ENCODE measurements around the gene GALNT9.
"Not testable (repeated sequence)": the region's sequence is repeated elsewhere in the genome, so short reads cannot be mapped to it uniquely, and the experiment has no call there.

GALNT9 gene

GRCh38 chr12:132248453-132249167 lies 80.8 kb downstream of the GALNT9 start:
- DNase-seq (ENCODE audit: low spot score): no peak

- DNase-seq (ENCODE audit: low spot score): no peak
Measured at GRCh38 chr12:132247718-132248452, 81.5 kb downstream of the GALNT9 start.

DNA sequence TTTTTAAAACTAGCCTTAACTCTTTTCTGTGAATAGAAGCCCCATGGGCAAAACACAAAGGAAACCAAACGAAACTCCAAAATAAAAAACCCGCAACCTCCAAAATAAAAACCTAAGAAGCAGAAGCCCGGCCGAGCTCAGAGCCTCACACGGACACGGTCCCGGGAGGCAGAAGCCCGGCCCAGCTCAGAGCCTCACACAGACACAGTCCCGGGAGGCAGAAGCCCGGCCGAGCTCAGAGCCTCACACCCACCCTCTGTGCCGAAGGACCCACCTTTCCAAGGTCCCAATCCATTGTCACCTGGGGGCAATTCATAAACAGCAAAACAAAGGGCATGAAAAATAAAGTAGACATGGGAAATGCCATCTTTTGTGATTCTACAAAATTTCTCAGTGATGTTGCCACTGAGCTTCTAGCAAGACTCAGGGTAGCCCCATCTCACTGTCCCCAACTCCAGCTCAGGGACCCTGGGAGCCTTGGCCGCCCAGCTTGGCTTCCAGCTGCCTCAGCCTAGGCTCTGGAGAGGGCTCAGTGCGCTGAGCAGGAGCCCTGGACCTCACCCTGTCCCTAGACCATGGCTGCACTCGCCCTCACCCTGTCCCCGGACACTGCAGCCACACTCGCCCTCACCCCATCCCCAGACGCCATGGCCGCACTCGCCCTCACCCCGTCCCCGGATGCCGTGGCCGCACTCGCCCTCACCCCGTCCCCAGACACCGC lies 82.2 kb downstream of the GALNT9 start:
- no peak for DNase-seq (ENCODE audit: low spot score)

DNA sequence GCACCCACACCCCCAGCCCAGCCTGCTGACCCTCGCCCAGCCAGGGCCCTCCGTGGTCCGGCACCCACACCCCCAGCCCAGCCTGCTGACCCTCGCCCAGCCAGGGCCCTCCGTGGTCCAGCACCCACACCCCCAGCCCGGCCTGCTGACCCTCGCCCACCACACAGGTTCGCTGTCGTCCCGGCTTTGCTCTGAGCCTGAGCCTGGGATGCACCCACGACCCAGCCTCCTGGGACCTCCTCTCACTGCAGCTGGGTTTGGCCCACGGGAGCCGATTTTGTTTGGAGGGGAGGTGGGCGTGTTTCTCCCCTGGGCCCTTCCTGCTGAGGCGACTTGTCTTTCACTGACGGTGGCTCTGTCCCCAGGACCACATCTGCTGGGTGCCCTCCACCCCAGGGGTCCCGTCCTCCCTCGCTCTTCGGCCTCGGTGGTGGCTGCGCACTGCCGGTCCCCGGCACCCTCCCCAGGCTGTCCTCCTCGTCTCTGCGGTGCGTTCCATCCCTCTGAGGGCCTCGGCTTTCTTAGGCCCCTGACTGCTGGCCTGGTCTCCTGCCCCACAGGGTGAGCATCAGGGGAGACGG lies 83.8 kb downstream of the GALNT9 start:
- no peak for DNase-seq (ENCODE audit: low spot score)

- DNase-seq (ENCODE audit: low spot score): no peak
Measured at GRCh38 chr12:132244724-132245295, 84.6 kb downstream of the GALNT9 start.

DNA sequence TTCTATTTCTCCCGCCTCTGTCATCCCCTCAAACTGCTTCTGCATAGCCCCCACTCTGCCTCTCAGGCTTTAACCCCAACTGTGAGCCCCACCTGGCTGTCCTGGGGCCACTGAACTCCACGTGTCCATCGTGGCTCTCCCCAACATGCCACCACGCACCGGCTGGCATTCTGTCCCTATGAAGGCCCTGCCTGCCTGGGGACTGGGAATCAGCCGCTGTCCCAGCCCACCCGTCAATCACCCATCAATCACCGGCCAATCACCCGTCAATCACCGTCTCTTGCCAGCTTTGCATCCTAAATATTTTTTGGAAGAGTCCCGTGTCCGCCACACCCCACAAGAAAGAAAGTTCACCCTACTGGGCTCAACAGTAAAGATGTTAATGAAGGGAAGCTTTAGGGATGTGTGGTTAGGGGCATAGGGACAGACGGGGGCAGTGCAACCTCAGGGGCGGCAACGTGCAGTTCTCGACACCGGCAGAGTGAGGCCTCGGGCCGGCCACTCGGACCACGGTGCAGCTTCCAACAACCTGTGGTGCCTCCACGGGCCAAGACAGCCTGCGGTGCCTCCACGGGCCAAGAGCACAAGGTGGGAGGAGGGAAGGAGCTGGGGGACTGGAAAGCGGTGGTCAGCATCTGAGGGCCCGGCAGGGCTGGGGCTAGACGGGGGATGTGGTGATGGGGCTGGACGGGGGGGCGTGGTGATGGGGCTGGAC lies 85.6 kb downstream of the GALNT9 start:
- no peak for DNase-seq (ENCODE audit: low spot score)

- not testable (repeated sequence) for DNase-seq (ENCODE audit: low spot score)
Measured at GRCh38 chr12:132243171-132243570, 86.2 kb downstream of the GALNT9 start.

DNA sequence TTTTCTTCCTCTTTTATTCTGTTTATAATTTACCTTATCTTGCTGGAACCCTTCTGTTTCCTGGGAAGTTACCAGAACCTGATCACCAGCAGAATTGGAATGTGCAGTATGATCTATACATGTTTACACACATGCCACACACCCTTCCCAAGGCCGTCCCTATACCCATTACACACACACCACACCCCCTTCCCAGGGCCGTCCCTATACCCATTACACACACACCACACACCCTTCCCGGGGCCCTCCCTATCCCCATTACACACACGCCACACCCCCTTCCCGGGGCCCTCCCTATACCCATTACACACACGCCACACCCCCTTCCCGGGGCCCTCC lies 88.8 kb downstream of the GALNT9 start:
- DNase-seq (ENCODE audit: low spot score): not testable (repeated sequence)

- no peak for DNase-seq (ENCODE audit: low spot score)
Measured at GRCh38 chr12:132239796-132240668, 89.4 kb downstream of the GALNT9 start.

- no peak for DNase-seq (ENCODE audit: low spot score)
Measured at GRCh38 chr12:132239392-132239791, 90.0 kb downstream of the GALNT9 start.

DNA sequence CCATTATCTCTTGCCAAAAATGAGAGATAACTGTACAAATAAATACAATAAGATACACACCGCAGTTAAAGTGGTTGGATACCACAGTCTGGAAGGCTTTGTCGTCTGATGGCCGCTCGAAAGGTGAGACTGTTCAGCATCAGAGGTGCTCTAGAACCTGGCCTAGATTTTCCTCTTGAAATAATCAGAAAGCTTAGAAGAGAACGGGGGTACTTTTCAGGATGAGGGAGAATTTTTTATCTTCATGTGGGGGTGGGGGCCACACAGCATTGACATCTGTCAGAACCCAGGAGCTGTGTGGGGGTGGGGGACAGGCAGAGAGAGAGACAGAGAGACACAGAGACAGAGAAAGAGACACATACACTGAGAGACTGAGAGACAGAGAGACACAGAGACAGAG lies 90.5 kb downstream of the GALNT9 start:
- no peak for DNase-seq (ENCODE audit: low spot score)

DNA sequence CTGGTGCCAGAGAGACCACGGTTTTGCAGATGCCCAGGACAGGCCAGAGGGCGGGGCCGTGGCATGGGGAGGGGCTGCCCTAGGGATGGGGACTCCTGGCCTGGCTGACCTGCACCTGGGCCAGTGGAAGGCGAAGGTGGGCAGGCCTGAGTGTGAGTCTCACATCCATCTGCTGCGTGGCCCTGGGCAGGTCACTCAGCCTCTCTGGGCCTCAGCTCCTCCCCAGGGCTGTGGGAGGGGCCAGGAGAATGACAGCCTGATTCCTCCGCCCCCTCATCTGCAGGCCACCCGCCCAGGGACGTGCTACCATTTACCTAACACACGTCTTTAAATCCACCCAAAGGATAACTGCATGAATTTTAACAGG lies 90.9 kb downstream of the GALNT9 start:
- no peak for DNase-seq (ENCODE audit: low spot score)

GRCh38 chr12:132237772-132238487 lies 91.5 kb downstream of the GALNT9 start:
- no peak for DNase-seq (ENCODE audit: low spot score)

DNA sequence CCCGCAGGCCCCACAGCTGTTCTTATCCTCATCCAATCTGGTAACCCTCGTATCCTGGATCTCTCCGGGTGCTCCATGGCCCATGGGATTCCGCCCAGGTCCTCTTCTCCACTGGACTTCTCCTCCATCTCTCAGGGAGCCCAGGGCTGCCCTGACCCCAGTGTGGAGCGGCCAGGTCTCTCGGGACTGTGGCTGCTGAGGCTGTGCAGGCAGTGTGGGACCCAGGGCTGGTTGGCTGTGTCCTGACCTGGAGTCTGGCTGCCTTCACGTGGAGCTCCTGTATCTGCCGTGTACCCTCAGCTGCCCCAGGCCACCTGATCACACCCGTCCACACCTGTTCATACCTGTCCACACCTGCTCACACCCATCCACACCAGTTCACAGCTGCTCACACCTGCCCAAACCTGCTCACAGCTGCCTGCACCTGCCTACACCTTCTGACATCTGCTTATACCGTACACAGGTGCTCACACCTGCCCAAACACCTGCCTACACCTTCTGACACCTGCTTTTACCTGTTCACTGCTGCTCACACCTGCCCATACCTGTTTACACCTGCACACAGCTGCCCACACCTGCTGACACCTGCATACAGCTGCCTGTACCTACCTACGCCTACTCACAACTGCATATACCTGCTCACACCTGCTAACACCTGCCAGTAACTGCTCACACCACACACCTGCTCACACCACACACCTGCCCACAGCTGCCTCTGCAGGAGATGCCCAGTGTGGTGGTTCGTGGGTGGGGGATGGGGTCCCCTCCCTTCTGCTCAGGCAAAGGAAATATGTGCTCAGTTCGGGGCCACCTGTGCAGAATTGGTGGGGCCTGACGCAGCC lies 92.2 kb downstream of the GALNT9 start:
- DNase-seq (ENCODE audit: low spot score): no peak

- DNase-seq (ENCODE audit: low spot score): no peak
Measured at GRCh38 chr12:132236129-132236929, 93.1 kb downstream of the GALNT9 start.

DNA sequence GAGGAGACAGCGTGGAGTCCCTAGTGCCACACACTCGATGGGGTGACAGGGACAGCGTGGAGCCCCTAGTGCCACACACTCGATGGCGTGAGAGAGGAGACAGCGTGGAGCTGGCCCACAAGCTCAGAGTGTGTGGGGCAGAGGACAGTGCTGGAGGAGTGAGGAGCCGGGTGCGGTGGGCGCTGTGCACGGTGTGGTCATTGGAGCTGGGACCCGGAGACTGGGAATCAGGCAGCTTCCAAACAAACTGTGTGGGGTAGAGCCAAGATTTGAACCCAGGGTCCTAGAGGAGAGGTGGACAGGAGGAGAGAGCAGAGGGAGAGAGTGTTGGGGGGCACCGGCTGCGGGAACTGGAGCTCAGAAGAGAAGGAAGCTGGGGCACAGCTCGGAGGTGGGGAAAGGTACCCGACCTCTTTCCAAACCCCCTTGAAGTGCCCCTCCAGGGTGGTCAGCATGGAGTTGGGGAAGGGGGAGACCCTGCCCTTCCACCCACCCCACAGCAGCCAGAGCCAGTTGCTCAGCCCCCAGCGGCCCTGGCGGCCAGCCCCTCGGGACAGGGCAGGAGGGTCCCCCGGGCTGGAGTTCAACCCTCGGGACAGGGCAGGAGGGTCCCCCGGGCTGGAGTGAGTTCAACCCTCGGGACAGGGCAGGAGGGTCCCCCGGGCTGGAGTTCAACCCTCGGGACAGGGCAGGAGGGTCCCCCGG lies 94.1 kb downstream of the GALNT9 start:
- DNase-seq (ENCODE audit: low spot score): no peak

DNA sequence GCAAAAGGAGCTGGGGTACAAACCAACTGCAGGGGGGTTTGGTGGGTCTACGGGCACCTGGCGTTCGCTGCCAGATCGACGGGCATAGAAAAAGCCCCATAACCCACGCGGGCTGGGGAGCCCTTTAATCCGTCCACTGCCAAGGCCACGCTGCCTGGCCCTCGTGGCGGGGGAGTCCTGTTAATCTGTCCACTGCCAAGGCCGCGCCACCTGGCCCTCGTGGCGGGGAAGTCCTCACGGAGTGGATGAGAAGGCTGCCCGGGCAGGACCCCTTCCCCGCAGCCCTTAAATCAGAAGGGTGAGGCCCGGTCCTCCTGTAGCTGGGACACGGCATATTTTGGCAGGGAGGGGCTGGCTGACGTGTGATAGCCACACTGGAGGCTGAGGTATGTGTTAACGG lies 99.0 kb downstream of the GALNT9 start:
- no peak for DNase-seq (ENCODE audit: low spot score)

GRCh38 chr12:132229926-132230325 lies 99.5 kb downstream of the GALNT9 start:
- no peak for DNase-seq (ENCODE audit: low spot score)

All from hematopoietic multipotent progenitor cell treated with erythropoietin and hydrocortisone succinate and interleukin-3 and kit ligand, for 17 days (in vitro differentiated cells).